NCI-H128 (cell line): ENCODE measurements around the gene CFAP54.

Source experiments
- DNase-seq: peaks from one replicate; lab custom pipeline; 2025; ENCODE audit not compliant: unreplicated experiment; lab: John Stamatoyannopoulos, UW

CFAP54 gene

DNA sequence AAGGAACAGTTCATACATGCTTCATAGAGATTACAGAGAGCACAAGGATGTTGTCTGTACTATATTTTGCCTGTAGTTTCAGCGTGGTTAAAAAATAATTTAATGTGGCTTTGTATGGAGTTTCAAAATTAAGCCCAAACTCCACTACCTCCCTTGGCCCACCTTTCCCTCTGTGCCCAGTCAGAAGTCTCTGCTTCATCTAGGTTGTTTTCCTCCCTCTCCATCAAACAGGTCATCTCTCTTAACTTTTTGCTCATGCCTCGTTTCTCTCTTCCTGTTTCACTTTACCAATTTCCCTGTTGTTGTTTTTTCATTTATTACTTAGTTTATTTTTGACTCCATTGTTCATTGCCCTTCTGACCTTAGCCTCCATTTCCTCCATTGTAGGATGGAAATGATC, 322.8 kb downstream of the CFAP54 start:
- no peak for DNase-seq

DNA sequence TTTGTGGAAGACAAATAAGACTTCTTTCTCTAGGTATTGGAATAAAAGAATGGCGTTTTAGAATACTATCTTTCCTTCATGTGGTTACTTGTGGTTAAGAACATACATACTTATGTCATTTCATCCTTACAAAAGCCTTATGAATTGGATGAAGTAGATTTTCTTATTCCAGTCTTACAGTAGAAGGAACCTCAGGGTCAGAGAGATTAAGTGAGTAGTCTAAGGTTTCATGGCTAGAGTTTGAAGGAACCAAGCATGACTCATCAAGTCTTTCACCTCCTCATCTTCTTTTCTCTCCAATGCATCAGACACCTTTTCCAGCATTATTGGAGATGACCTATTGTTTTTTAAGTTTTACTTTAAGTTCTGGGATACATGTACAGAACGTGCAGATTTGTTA, 324.8 kb downstream of the CFAP54 start:
- no peak for DNase-seq

- no peak for DNase-seq
These were observed 332.2 kb downstream of the CFAP54 start for GRCh38 chr12:96821592-96821991.

- no peak for DNase-seq
These were observed 333.3 kb downstream of the CFAP54 start for GRCh38 chr12:96822641-96823040.

GRCh38 chr12:96824074-96824837, 334.9 kb downstream of the CFAP54 start:
- no peak for DNase-seq

GRCh38 chr12:96824838-96825236, 335.5 kb downstream of the CFAP54 start:
- DNase-seq, result no peak

DNA sequence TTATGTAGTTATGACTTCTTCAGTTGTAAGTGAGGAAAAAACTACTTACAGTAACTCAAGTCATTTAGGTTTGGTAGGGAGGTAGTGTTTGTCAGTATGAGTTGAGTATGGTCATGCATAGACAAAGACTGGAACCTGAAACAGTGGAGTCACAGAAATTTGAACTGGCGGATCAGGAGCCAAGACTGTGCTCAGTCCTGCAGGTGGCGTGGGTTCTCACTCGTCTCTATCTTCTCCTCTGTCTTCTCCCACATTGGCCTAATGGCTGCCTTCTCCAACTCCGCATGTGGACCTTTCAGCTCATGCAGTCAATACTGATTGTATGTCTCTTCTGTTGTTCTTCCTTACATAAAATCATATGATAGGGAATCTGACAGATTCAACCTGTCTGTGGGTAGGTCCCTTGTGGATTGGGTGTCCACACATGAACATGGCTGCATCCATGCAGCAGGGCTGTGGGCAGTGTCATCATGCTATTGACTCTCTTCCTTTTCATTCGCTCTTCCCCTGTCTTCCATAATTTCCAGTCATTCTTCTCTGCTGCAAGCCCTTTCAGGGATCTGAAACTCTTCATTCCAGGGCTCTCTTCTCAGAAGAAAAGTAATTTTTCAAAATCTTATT, 338.9 kb downstream of the CFAP54 start:
- no peak for DNase-seq

DNA sequence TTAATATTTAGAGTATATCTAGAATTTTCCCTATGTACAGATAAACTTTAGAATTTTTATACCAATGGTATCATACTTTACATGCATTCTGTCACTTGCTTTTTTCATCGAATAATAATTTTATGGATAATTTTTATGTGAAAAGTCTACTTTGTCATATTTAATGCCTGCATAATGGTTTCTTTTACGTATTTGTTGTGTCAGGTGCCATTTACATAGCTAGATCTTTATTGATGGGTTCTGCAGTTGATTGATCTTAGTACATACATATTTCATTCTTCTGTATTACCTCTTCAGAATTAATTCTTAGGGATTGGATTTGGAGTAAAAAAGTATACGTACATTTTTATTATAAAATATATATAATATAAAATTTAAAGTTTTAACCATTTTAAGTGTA, 340.0 kb downstream of the CFAP54 start:
- no peak for DNase-seq

GRCh38 chr12:96831346-96831745, 342.0 kb downstream of the CFAP54 start:
- no peak for DNase-seq

- no peak for DNase-seq
These were observed 356.9 kb downstream of the CFAP54 start for GRCh38 chr12:96846293-96846692.

GRCh38 chr12:96850676-96851075, 361.3 kb downstream of the CFAP54 start:
- DNase-seq, result no peak

- DNase-seq, result no peak
These were observed 368.8 kb downstream of the CFAP54 start for GRCh38 chr12:96858162-96858561.

DNA sequence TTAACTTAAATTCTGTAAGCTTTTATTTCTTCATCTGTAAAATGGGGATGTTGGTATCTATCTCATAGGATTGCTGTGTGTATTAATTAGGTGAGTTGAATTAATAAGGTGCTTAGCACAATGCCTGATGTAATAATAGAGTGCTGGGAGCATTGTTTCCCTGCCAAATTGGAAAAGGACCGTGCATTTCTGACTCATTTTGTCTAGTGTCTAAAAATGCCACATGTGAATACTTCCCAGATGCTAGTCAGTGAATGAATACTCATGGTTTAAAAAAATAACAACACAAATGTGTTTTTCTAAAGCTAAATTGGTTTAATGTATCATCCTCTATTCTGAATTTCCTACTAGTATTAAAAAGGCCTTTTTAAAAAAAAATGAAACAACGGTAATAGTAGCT, 372.3 kb downstream of the CFAP54 start:
- DNase-seq, result no peak

- DNase-seq, result no peak
These were observed 372.9 kb downstream of the CFAP54 start for GRCh38 chr12:96862326-96862725.

DNA sequence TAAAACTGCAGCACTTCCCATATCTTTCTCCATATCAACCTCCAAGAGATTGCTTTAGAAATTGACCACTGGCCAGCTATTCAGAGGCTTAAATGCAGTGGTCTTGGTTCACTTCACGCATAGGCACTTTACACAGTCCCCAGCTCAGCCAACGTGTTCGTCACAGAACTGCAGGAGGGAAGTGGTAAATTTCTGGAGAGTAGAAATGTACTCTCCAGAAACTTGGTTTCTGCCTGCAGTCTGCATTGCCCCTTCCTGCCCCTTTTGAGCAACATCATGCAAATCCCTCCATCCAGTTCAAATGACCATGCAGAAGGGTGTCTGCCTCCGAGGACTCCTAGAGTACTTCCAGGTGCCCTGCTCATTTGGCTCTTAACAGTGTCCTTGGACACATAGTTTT, 375.0 kb downstream of the CFAP54 start:
- no peak for DNase-seq

- DNase-seq, result no peak
These were observed 377.6 kb downstream of the CFAP54 start for GRCh38 chr12:96866801-96867590.

DNA sequence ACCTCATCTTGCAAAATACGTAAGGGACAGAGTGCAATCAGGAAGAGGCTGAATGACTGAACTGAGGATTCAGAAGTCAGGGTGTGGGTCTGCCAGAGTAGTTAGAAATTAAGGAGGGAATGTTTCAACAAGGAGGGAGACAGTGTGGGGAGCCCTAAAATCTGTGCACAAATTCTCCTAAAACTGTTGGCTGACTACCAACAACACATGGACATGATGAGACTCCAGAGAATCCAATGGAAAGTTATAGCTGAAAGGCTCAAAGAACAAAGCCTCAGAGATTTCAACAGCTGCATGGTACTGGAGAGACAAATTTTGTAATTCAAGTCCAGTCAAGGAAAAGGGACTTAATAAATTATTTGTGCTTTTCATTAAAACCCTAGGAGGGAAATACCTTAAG, 381.6 kb downstream of the CFAP54 start:
- no peak for DNase-seq

- DNase-seq, result no peak
These were observed 383.6 kb downstream of the CFAP54 start for GRCh38 chr12:96872961-96873360.

DNA sequence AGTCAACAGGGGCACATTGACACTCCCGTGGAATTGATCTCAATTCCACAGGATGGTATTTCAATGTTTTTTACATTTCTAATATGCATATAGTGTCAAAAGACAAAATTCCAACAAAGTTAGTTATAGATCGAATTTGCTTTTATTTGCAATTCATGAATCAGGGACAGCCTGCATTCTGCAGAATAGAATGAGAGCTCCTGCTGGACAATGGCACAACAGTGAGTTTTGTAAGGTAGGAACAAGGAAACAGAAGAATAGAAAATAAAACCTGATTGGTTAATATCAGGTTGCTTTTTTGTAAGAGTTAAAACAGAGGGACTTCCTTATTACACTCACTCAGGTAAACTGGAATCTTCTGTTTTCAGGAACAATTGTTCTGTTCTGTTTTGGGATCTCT, 384.8 kb downstream of the CFAP54 start:
- DNase-seq, result no peak

DNA sequence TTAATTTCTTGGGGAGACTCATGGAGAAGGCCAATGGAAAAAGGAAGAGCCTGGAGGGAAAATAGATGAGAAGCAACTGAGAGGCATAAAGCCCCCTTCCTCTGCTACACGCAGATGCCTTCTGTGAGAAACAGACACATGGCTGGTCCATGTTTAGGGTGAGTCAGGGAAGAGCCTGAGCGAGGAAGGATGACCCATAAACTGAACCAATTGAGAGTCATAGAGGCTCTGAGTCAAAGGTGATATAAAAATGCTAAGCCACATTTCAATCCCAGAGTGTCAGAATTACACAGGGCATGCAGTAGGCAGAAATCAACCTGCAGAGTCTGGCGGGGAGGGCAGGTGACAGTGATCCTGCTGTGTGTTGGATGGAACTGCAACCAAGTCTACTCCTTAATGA, 387.6 kb downstream of the CFAP54 start:
- no peak for DNase-seq

- no peak for DNase-seq
These were observed 389.3 kb downstream of the CFAP54 start for GRCh38 chr12:96878704-96879103.

DNA sequence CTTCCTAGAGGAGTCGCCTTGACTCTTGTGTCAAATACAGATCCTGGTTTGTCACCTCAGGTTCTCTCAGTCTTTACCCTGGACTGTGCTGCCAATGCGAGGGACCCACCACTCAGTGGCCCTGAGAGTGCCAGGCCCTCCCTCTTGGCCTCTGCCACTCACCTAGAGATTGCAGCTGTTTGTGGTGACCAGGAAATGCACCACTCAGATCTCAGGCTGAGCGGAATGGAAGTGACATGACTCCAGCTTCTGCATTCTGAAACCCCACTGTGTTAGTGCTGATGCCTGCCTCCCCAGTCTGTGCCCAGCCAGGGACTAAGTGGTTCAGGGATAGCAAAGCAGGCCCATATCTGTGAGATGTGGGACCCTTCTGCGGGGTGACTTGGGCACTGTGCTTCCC, 389.9 kb downstream of the CFAP54 start:
- no peak for DNase-seq
